ENCODE results near the gene CELF4. TPM values are rescaled to one million over a fixed set of nuclear protein-coding genes. Genes with fewer than 3 reads are reported as not detected.

CELF4 gene
- polyA plus RNA-seq, 1 donor (not counting 4 experiments of a cell fraction or from before 2014, with no cell fraction given): not detected

- no peak overlapping the region for H3K27ac ChIP-seq (ENCODE audit: control insufficient read depth, insufficient read depth, low read length)
- no peak for DNase-seq (ENCODE audit: low read depth, low spot score)
- H3K4me2 ChIP-seq (ENCODE audit: control insufficient read depth, extremely low read depth, insufficient read depth, low read depth, low read length): no peak overlapping the region
- no peaks in the 10 kb centered on the region for H3K4me1 ChIP-seq (ENCODE audit: control insufficient read depth, extremely low read depth, insufficient read depth, low read length)
- no peaks in the 10 kb centered on the region for H3K9me3 ChIP-seq (ENCODE audit: control insufficient read depth, low read depth, low read length)
- no peaks in the 10 kb centered on the region for H4K20me1 ChIP-seq (ENCODE audit: control insufficient read depth, extremely low read depth, insufficient read depth, low read length)
- no peaks in the 10 kb centered on the region for H3K79me2 ChIP-seq (ENCODE audit: control insufficient read depth, insufficient read depth, low read length)
- FAIRE-seq: no peak
- no peaks in the 10 kb centered on the region for H3K27me3 ChIP-seq (ENCODE audit: control insufficient read depth, extremely low read depth, insufficient read depth, low read length)
- dilution Hi-C loops (cut with MboI; ENCODE audit: extremely low pct_ligation_motif_present, low sequenced_read_pairs): no loop called here
- no peak overlapping the region for H2AFZ ChIP-seq (ENCODE audit: control insufficient read depth, low read length)
- H3K9ac ChIP-seq (ENCODE audit: control insufficient read depth, extremely low read depth, insufficient read depth, low read length): no peak overlapping the region
- H3K4me3 ChIP-seq (ENCODE audit: control insufficient read depth in 2 of 3, extremely low read depth in 1 of 3, insufficient read depth in 2 of 3, low read depth in 1 of 3, low read length in 3 of 3): no peak overlapping the region
- H3K36me3 ChIP-seq (ENCODE audit: control insufficient read depth in 2 of 2, extremely low read depth in 1 of 2, insufficient read depth in 2 of 2, low read length in 2 of 2): no peaks in the 10 kb centered on the region
- TF ChIP-seq EZH2 (IDR thresholded peaks at IDR 0.05; ENCODE audit: low read length) (no peak), CTCF (optimal IDR thresholded peaks at IDR 0.05 in 1 of 3, IDR thresholded peaks at IDR 0.05 in 1 of 3, conservative IDR thresholded peaks at IDR 0.05 in 1 of 3; ENCODE audit: extremely low read depth in 1 of 3, insufficient read depth in 2 of 3, low read length in 3 of 3) (no peak)
- no peaks in the 10 kb centered on the region for H3K9me1 ChIP-seq (ENCODE audit: control insufficient read depth, extremely low read depth, insufficient read depth, low read length)
Measured at GRCh38 chr18:37199741-37200140, 365.9 kb downstream of the CELF4 start.

All from keratinocyte (primary cell).